Stomach (tissue), 4 donors: ENCODE data around the gene GRK4.

ENCODE experiments used
- POLR2A ChIP-seq, 4 donors: fragments of 450-650 bp; IDR thresholded peaks; one replicate each; pipeline ENCODE4 v1.6.1; 2016; ENCODE audit warnings: antibody characterized with exemption in 4 of 4, control low read depth in 2 of 4, mild to moderate bottlenecking in 1 of 4, moderate library complexity in 1 of 4
- TF ChIP-seq, protein P1 (sequence below), 7 experiments: fragments of 450-650 bp in 4 of 7; fragments of 200-600 bp in 3 of 7; sonication (generic) in 3 of 7; IDR thresholded peaks; one replicate each; pipeline ENCODE4 v1.5.1; 2016 to 2019; ENCODE audit warnings: antibody characterized with exemption in 7 of 7, control low read depth in 2 of 7, mild to moderate bottlenecking in 1 of 7

DNA sequence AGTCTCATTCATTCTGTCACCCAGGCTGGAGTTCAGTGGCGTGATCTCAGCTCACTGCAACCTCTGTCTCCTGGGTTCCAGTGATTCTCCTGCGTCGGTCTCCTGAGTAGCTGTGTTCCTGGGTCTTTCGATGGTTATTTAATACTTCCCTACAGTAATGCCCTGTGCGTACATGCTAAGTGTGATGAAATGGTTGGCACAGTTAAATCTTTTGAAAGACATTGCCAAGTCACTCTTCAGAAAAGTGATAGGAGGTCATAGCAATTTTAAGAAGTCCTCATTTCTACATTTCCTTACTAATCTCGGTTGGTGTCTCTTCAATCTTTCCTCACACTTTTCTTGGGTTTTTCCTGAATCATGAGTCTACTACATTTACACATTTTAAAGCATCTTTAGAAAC lies 96.6 kb downstream of the GRK4 start:
- TF ChIP-seq, protein P1, sequence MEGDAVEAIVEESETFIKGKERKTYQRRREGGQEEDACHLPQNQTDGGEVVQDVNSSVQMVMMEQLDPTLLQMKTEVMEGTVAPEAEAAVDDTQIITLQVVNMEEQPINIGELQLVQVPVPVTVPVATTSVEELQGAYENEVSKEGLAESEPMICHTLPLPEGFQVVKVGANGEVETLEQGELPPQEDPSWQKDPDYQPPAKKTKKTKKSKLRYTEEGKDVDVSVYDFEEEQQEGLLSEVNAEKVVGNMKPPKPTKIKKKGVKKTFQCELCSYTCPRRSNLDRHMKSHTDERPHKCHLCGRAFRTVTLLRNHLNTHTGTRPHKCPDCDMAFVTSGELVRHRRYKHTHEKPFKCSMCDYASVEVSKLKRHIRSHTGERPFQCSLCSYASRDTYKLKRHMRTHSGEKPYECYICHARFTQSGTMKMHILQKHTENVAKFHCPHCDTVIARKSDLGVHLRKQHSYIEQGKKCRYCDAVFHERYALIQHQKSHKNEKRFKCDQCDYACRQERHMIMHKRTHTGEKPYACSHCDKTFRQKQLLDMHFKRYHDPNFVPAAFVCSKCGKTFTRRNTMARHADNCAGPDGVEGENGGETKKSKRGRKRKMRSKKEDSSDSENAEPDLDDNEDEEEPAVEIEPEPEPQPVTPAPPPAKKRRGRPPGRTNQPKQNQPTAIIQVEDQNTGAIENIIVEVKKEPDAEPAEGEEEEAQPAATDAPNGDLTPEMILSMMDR (IDR thresholded peaks at IDR 0.05), result no peak
- TF ChIP-seq POLR2A (IDR thresholded peaks at IDR 0.05), result no peak
